K562 (cell line): Measurements from ENCODE around the gene FKBP15. TPM values are rescaled to one million over a fixed set of nuclear protein-coding genes. Genes with fewer than 3 reads are reported as not detected.

Experiments used
- ATAC-seq: fragments of 200-7000 bp; cut with Tn5 transposase; 3 replicates; pipeline ENCODE4 v1.9.1; 2020; ENCODE audit warnings: moderate library complexity
- BruUV-seq: library from RNA; stranded (reverse); fragments of 400-500 nt; replicated peaks from 2 replicates; lab custom pipeline; 2021; lab: Mats Ljungman, UMichigan
- CTCF ChIA-PET: fragments of 300-600 bp; formaldehyde crosslinking; extraction: SDS; loops from one replicate; lab custom pipeline; 2021; ENCODE audit warnings: low intra/inter-chr PET ratio; lab: Yijun Ruan, JAX
- POLR2A ChIA-PET: fragments of 300-600, 350-650 bp; sonication (Branson Sonifier 250); formaldehyde crosslinking; extraction: SDS; loops from one replicate; lab custom pipeline; 2021; ENCODE audit warnings: antibody characterized with exemption, inconsistent platforms; lab: Yijun Ruan, JAX
- DNase-seq, 4 experiments: peaks; one replicate each; pipeline versions ENCODE4 v3.0.0 to v3.0.0-alpha.2; 2011 to 2018; ENCODE audit warnings: low spot score in 3 of 4, mixed read lengths in 3 of 4; ENCODE audit errors: extremely low read depth in 1 of 4
- FAIRE-seq: peaks from 2 replicates; lab custom pipeline; 2011; peaks lifted over from hg19 to GRCh38; lab: Jason Lieb, UNC
- H2AFZ ChIP-seq: 2 replicates; pipeline ENCODE4 v1.6.0; 2011; ENCODE audit warnings: low read depth, low read length, control low read depth, inconsistent platforms
- H3K27ac ChIP-seq: fragments of 200-600 bp; 3 replicates; pipeline ENCODE4 v1.8.0; 2011; ENCODE audit warnings: low read depth, mild to moderate bottlenecking, control low read depth, inconsistent platforms, low read length, moderate library complexity, mixed read lengths; ENCODE audit errors: extremely low read depth
- H3K27me3 ChIP-seq, 2 experiments: fragments of 300-600 bp in 1 of 2; 2 replicates in 1 of 2; 3 replicates in 1 of 2; pipeline versions ENCODE4 v1.6.0 to v1.8.0; 2011; ENCODE audit warnings: inconsistent platforms in 2 of 2, low read length in 2 of 2, mild to moderate bottlenecking in 1 of 2, mixed read lengths in 1 of 2, moderate library complexity in 1 of 2; ENCODE audit not compliant: control insufficient read depth in 2 of 2, insufficient read depth in 2 of 2
- H3K36me3 ChIP-seq: fragments of 300-600 bp; 3 replicates; pipeline ENCODE4 v1.8.0; 2011; ENCODE audit warnings: mild to moderate bottlenecking, low read length, inconsistent platforms; ENCODE audit not compliant: control insufficient read depth, insufficient read depth
- H3K4me1 ChIP-seq, 2 experiments: fragments of 200-600 bp in 1 of 2; replicated peaks in 1 of 2; 2 replicates in 1 of 2; 3 replicates in 1 of 2; pipeline versions ENCODE4 v1.5.1 to v1.8.0; 2011; ENCODE audit warnings: inconsistent platforms in 2 of 2, low read length in 2 of 2, mild to moderate bottlenecking in 1 of 2, mixed read lengths in 1 of 2, moderate library complexity in 1 of 2; ENCODE audit not compliant: control insufficient read depth in 2 of 2, insufficient read depth in 2 of 2
- H3K4me2 ChIP-seq: 2 replicates; pipeline ENCODE4 v1.6.1; 2011; ENCODE audit warnings: low read length, control low read depth, inconsistent platforms, mixed read lengths; ENCODE audit not compliant: insufficient read depth
- H3K4me3 ChIP-seq: fragments of 200-600 bp; sonication (generic), shearing (Covaris generic); 2 replicates; pipeline ENCODE4 v1.5.1; 2016; ENCODE audit warnings: control low read depth, inconsistent platforms
- H3K79me2 ChIP-seq: fragments of 200-600 bp; 3 replicates; pipeline ENCODE4 v1.8.0; 2011; ENCODE audit warnings: low read length, inconsistent platforms; ENCODE audit not compliant: control insufficient read depth, insufficient read depth
- H3K9ac ChIP-seq, 2 experiments: 2 replicates each; pipeline versions ENCODE4 v1.6.0 to v1.6.1; 2011; ENCODE audit warnings: low read depth in 2 of 2, low read length in 2 of 2, control low read depth in 1 of 2, inconsistent platforms in 1 of 2, mild to moderate bottlenecking in 1 of 2, mixed read lengths in 1 of 2; ENCODE audit not compliant: insufficient read depth in 1 of 2
- H3K9me1 ChIP-seq: one replicate; pipeline ENCODE4 v1.6.0; 2011; ENCODE audit warnings: inconsistent platforms, mild to moderate bottlenecking, low read length, moderate library complexity; ENCODE audit not compliant: control insufficient read depth, insufficient read depth
- H3K9me3 ChIP-seq: replicated peaks from 2 replicates; pipeline ENCODE4 v1.5.1; 2011; ENCODE audit warnings: low read depth, low read length, inconsistent platforms; ENCODE audit not compliant: control insufficient read depth, insufficient read depth
- H4K20me1 ChIP-seq: replicated peaks from 2 replicates; pipeline ENCODE4 v1.6.1; 2011; ENCODE audit warnings: low read length, inconsistent platforms, mixed read lengths; ENCODE audit not compliant: control insufficient read depth, insufficient read depth
- ATF3 ChIP-seq, 2 experiments: fragments of 450-650 bp in 1 of 2; sonication (generic) in 1 of 2; formaldehyde crosslinking in 1 of 2; IDR thresholded peaks in 1 of 2; conservative IDR thresholded peaks in 1 of 2; 2 replicates each; pipeline versions ENCODE4 v1.6.1 to v1.8.1; 2016 to 2023; ENCODE audit warnings: mild to moderate bottlenecking in 2 of 2, moderate library complexity in 2 of 2, inconsistent platforms in 1 of 2, missing genetic modification reagents in 1 of 2
- DIDO1 ChIP-seq: fragments of 450-650 bp; IDR thresholded peaks from 2 replicates; pipeline ENCODE4 v1.6.1; 2016; ENCODE audit warnings: low read depth, missing biosample characterization, missing genetic modification characterization
- E2F4 ChIP-seq: sonication (generic); formaldehyde crosslinking; IDR thresholded peaks from 2 replicates; pipeline ENCODE4 v1.8.0; 2022; ENCODE audit warnings: mild to moderate bottlenecking, low read depth, missing genetic modification reagents
- ESRRB ChIP-seq: fragments of 250-450 bp; sonication (Bioruptor Pico); IDR thresholded peaks from 2 replicates; pipeline ENCODE4 v1.5.0; 2020; ENCODE audit warnings: mild to moderate bottlenecking, moderate library complexity, borderline replicate concordance
- GABPB1 ChIP-seq: sonication (generic); formaldehyde crosslinking; IDR thresholded peaks from 2 replicates; pipeline ENCODE4 v1.8.0; 2022; ENCODE audit warnings: mild to moderate bottlenecking, missing genetic modification reagents
- HDAC3 ChIP-seq: fragments of 450-650 bp; IDR thresholded peaks from 2 replicates; pipeline ENCODE4 v1.6.1; 2018; ENCODE audit warnings: borderline replicate concordance, mild to moderate bottlenecking, moderate library complexity; ENCODE audit not compliant: partially characterized antibody
- LARP7 ChIP-seq: fragments of 450-650 bp; IDR thresholded peaks from 2 replicates; pipeline ENCODE4 v1.6.1; 2016
- MTF1 ChIP-seq: fragments of 250-450 bp; sonication (Bioruptor Pico); IDR thresholded peaks from 2 replicates; pipeline ENCODE4 v1.9.0; 2021; ENCODE audit warnings: moderate library complexity, mild to moderate bottlenecking, inconsistent platforms, borderline replicate concordance
- SAFB2 ChIP-seq: fragments of 200-400 bp; formaldehyde crosslinking; IDR thresholded peaks from 2 replicates; pipeline ENCODE4 v1.6.1; 2018; ENCODE audit warnings: borderline replicate concordance, low read length, low read depth, moderate library complexity; ENCODE audit not compliant: severe bottlenecking
- SIN3B ChIP-seq: fragments of 450-650 bp; IDR thresholded peaks from 2 replicates; pipeline ENCODE4 v1.6.1; 2017; ENCODE audit warnings: low read depth, mild to moderate bottlenecking, moderate library complexity
- SRF ChIP-seq, 2 experiments: fragments of 250-450, 450-650 bp in 1 of 2; sonication (Bioruptor Pico) in 1 of 2; sonication (generic) in 1 of 2; formaldehyde crosslinking; IDR thresholded peaks; 2 replicates each; pipeline versions ENCODE4 v1.5.0 to v1.5.1; 2020 to 2022; ENCODE audit warnings: mild to moderate bottlenecking in 1 of 2, missing genetic modification reagents in 1 of 2
- TCFL5 ChIP-seq: fragments of 250-450 bp; sonication (Bioruptor Pico); conservative IDR thresholded peaks from 2 replicates; pipeline ENCODE4 v1.6.1; 2021; ENCODE audit warnings: mild to moderate bottlenecking, moderate library complexity, matching md5 sums
- XRCC4 ChIP-seq: IDR thresholded peaks from one replicate; pipeline ENCODE4 v1.6.1; 2011; ENCODE audit not compliant: insufficient read depth, insufficient read length; ENCODE audit errors: extremely low read depth
- ZNF134 ChIP-seq: fragments of 250-450 bp; sonication (Bioruptor Pico); conservative IDR thresholded peaks from 2 replicates; pipeline ENCODE4 v1.4.0; 2020
- ZNF140 ChIP-seq: fragments of 250-450 bp; sonication (Bioruptor Pico); IDR thresholded peaks from 2 replicates; pipeline ENCODE4 v1.8.0; 2021; ENCODE audit warnings: moderate library complexity, mild to moderate bottlenecking, inconsistent platforms
- ZNF224 ChIP-seq: sonication (generic); formaldehyde crosslinking; IDR thresholded peaks from 2 replicates; pipeline ENCODE4 v1.8.0; 2022; ENCODE audit warnings: mild to moderate bottlenecking, missing genetic modification reagents
- ZNF239 ChIP-seq: fragments of 250-450 bp; sonication (Bioruptor Pico); IDR thresholded peaks from 2 replicates; pipeline ENCODE4 v1.4.0; 2020; ENCODE audit warnings: mild to moderate bottlenecking
- WGBS: fragments of 100-300 bp; shearing (Covaris generic); methylation state at CpG from one replicate; pipeline ENCODE4 v1.1.6; 2016; ENCODE audit warnings: low coverage, mixed read lengths; ENCODE audit not compliant: insufficient coverage; ENCODE audit errors: missing lambda C conversion rate; 5-methylcytosine and 5-hydroxymethylcytosine counted together
- in situ Hi-C: fragments of 300-500 bp; cut with MboI; formaldehyde crosslinking; loops from 4 replicates; pipeline ENCODE4 v1.15.0; 2018; ENCODE audit warnings: inconsistent platforms, mixed read lengths
- intact Hi-C: fragments of 100-400 bp; cut with micrococcal nuclease; formaldehyde crosslinking; loops from 2 replicates; pipeline ENCODE4 v1.14.2; 2022
- polyA plus RNA-seq, 8 experiments: library from polyadenylated mRNA; depleted of rRNA in 4 of 8; stranded (reverse) in 5 of 8; unstranded in 3 of 8; fragments of >200 nt; fragmentation: Nextera tagmentation in 2 of 8; fragmentation: Illumina TruSeq in 1 of 8; extraction: Ambion mirVana in 2 of 8; extraction: Trizol in 1 of 8; gene quantifications; 2 replicates each; pipeline versions ENCODE4 v1.2.1 to v1.2.3, GENCODE V29; 2011 to 2014; ENCODE audit warnings: inconsistent platforms in 1 of 8, missing spikeins in 1 of 8
- total RNA-seq, 7 experiments: library from RNA; depleted of rRNA in 6 of 7; stranded (reverse); fragments of >200 nt in 6 of 7; fragmentation: Illumina TruSeq in 2 of 7; extraction: Trizol in 2 of 7; gene quantifications; 2 replicates each; pipeline versions ENCODE4 v1.2.1 to v1.2.3, GENCODE V29; 2011 to 2021; ENCODE audit warnings: low replicate concordance in 1 of 7

The FKBP15 gene
- total and polyA plus RNA-seq, 9 of the 15 experiments (the other 6 are each of a cell fraction or from before 2014, with no cell fraction given), result 8.7 to 38.0 (median 18.9) TPM

- ATAC-seq, result no peak
- TF ChIP-seq ZNF224 (CRISPR knock-in tag), result no peak
- no peak for TF ChIP-seq ZNF239 (CRISPR knock-in tag)
- TF ChIP-seq GABPB1, result no peak
- TF ChIP-seq DIDO1, result no peak
- TF ChIP-seq MTF1 (CRISPR knock-in tag), result no peak
- TF ChIP-seq E2F4, result no peak
- no peak for TF ChIP-seq SRF (CRISPR knock-in tag; IDR thresholded peaks at IDR 0.05)
- no peak for TF ChIP-seq HDAC3
- no peak for TF ChIP-seq SAFB2
- TF ChIP-seq LARP7, result no peak
- no peak for TF ChIP-seq SIN3B
- no peak for TF ChIP-seq TCFL5 (CRISPR knock-in tag)
- no peak for TF ChIP-seq ZNF134
- TF ChIP-seq XRCC4, result no peak
- TF ChIP-seq ESRRB (CRISPR knock-in tag), result no peak
- TF ChIP-seq ATF3 (IDR thresholded peaks at IDR 0.05), result no peak
- TF ChIP-seq ATF3 (CRISPR knock-in tag; conservative IDR thresholded peaks at IDR 0.05), result no peak
- no peak for TF ChIP-seq ZNF140 (CRISPR knock-in tag)
- Histone ChIP-seq H3K27me3 (no peaks in the 10 kb centered on the region), H3K4me2 (no peak overlapping the region), H4K20me1 (no peaks in the 10 kb centered on the region), H3K4me3 (no peak overlapping the region), H3K27ac (no peak overlapping the region), H3K9me1 (no peaks in the 10 kb centered on the region), H3K9me3 (no peaks in the 10 kb centered on the region), H3K4me1 (no peaks in the 10 kb centered on the region), H2AFZ (no peak overlapping the region), H3K36me3 (peaks cover 57% of the 10 kb centered on the region; the same call in 2 of the 3 replicates), H3K9ac (no peak overlapping the region), H3K79me2 (no peaks in the 10 kb centered on the region)
- 50% methylated on average over 1 of the region's 1 CpG for WGBS
- no peak for FAIRE-seq
- DNase-seq, result no peak
- BruUV-seq, result no TSS peak
- POLR2A ChIA-PET, result interaction anchor here (0.5 to 1.5 kb wide), 3 partner anchors 8 to 1252 kb away, joined by 3 to 5 read pairs (median 3); no protein-coding TSS in a partner anchor
- intact Hi-C loops, result no loop called here
- CTCF ChIA-PET, result no interaction called here
- in situ Hi-C loops, result no loop called here
Observed at GRCh38 chr9:113261917-113262671, 41.0 kb upstream of the FKBP15 start.
